ENCODE results near the gene C2orf49. TPM values are rescaled to one million over a fixed set of nuclear protein-coding genes. Genes with fewer than 3 reads are reported as not detected.

C2orf49 gene
- total RNA-seq, 1 donor from 2014 or later, result 10.7 TPM

DNA sequence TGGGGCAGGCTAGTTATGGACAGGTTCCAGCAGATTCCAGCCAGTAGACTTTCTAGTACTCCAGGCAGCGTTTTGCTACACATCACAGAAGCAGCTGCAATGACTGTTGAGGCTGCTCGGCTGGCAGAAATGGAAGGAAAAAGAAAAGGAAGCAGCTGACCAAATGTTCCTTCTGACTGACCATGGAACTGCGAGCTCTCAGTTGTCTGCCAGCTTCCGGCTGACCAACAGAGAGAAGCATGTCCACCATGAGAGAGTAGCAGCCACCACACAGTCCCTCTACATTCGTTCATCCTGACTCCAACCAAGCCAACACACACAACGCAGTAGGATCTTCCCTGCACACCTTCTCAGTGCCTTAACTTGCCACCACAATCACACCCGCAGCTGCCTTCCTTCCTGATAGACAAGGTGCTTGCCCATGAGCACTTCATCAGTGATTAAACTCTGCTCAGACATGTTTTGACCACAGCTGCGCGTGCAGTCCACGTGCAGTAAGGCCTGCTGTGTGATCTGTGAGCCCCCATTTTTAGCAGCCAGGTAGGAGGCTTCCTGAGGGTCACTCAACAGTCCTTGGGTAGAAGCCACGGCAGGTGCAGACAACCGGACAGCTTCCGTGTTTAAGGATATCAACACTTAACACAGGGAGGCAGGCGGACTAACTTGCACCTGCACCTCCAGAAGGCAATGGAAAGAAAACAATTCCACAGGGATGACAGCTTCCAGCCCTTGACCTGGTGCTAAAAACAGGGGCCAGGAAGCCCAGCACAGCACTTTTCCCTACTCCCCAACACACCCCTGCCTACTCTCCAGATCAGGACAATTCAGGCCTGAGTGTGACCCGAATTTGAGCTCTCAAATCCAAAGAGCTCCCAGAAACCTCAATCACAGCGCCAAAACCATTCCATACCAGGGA, 8.8 kb upstream of the C2orf49 start:
- peak overlapping the region; percentile 41 for H3K27ac Mint-ChIP-seq (ENCODE audit: unreplicated experiment)
- H3K36me3 Mint-ChIP-seq (ENCODE audit: unreplicated experiment), result no peaks in the 10 kb centered on the region
- peaks cover 5% of the 10 kb centered on the region for H3K4me1 Mint-ChIP-seq (ENCODE audit: low read depth, unreplicated experiment)
- peaks cover 1% of the 10 kb centered on the region for H3K27me3 Mint-ChIP-seq (ENCODE audit: unreplicated experiment)
- H3K9me3 Mint-ChIP-seq (ENCODE audit: unreplicated experiment), result peaks cover 2% of the 10 kb centered on the region
- no peak for DNase-seq
- peak overlapping the region; percentile 92 for H3K4me3 Mint-ChIP-seq (ENCODE audit: unreplicated experiment)
- TF ChIP-seq, protein P1, sequence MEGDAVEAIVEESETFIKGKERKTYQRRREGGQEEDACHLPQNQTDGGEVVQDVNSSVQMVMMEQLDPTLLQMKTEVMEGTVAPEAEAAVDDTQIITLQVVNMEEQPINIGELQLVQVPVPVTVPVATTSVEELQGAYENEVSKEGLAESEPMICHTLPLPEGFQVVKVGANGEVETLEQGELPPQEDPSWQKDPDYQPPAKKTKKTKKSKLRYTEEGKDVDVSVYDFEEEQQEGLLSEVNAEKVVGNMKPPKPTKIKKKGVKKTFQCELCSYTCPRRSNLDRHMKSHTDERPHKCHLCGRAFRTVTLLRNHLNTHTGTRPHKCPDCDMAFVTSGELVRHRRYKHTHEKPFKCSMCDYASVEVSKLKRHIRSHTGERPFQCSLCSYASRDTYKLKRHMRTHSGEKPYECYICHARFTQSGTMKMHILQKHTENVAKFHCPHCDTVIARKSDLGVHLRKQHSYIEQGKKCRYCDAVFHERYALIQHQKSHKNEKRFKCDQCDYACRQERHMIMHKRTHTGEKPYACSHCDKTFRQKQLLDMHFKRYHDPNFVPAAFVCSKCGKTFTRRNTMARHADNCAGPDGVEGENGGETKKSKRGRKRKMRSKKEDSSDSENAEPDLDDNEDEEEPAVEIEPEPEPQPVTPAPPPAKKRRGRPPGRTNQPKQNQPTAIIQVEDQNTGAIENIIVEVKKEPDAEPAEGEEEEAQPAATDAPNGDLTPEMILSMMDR (IDR thresholded peaks at IDR 0.05; ENCODE audit: partially characterized antibody, unreplicated experiment), result no peak

DNA sequence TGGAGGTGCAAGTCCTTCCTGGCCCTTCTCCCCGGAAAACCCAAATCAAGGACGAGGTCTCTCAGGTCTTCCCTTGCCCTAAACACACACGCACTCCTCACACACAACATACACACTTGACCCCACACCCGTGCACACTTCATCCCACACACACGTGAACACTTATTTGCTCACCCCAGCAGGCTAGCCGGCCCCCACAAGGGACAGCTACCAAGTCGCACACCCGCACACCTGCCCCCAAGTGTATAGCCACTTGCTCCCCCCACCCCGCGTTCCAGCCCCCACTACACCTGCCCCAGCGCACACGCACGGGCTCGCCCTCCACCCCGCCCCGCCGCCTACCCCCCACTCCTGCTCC, 8.2 kb upstream of the C2orf49 start:
- no peak for DNase-seq
- TF ChIP-seq, protein P1 (IDR thresholded peaks at IDR 0.05; ENCODE audit: partially characterized antibody, unreplicated experiment), result no peak
- Mint-ChIP-seq H3K4me1 (ENCODE audit: low read depth, unreplicated experiment) (peaks cover 5% of the 10 kb centered on the region), H3K27ac (ENCODE audit: unreplicated experiment) (peak overlapping the region; percentile 41), H3K36me3 (ENCODE audit: unreplicated experiment) (no peaks in the 10 kb centered on the region), H3K4me3 (ENCODE audit: unreplicated experiment) (peak overlapping the region; percentile 92), H3K9me3 (ENCODE audit: unreplicated experiment) (peaks cover 2% of the 10 kb centered on the region), H3K27me3 (ENCODE audit: unreplicated experiment) (peaks cover 1% of the 10 kb centered on the region)

GRCh38 chr2:105329561-105330495, 7.5 kb upstream of the C2orf49 start, which contains the start of gene TGFBRAP1:
TSS of gene TGFBRAP1 (minus strand) at chr2:105329735. CDS start at chr2:105308301, 21,434 bp downstream.
- peak within 1 kb of the TSS; percentile 92 for H3K4me3 Mint-ChIP-seq (ENCODE audit: unreplicated experiment)
- H3K27ac Mint-ChIP-seq (ENCODE audit: unreplicated experiment), result peak within 1 kb of the TSS; percentile 41
- peaks cover 2% of the 10 kb centered on the region for H3K9me3 Mint-ChIP-seq (ENCODE audit: unreplicated experiment)
- H3K27me3 Mint-ChIP-seq (ENCODE audit: unreplicated experiment), result peaks cover 1% of the 10 kb centered on the region
- TF ChIP-seq, protein P1 (IDR thresholded peaks at IDR 0.05; ENCODE audit: partially characterized antibody, unreplicated experiment), result no peak
- peaks cover 5% of the 10 kb centered on the region for H3K4me1 Mint-ChIP-seq (ENCODE audit: low read depth, unreplicated experiment)
- DNase-seq, result peak; percentile 69
- no peaks in the 10 kb centered on the region for H3K36me3 Mint-ChIP-seq (ENCODE audit: unreplicated experiment)

DNA sequence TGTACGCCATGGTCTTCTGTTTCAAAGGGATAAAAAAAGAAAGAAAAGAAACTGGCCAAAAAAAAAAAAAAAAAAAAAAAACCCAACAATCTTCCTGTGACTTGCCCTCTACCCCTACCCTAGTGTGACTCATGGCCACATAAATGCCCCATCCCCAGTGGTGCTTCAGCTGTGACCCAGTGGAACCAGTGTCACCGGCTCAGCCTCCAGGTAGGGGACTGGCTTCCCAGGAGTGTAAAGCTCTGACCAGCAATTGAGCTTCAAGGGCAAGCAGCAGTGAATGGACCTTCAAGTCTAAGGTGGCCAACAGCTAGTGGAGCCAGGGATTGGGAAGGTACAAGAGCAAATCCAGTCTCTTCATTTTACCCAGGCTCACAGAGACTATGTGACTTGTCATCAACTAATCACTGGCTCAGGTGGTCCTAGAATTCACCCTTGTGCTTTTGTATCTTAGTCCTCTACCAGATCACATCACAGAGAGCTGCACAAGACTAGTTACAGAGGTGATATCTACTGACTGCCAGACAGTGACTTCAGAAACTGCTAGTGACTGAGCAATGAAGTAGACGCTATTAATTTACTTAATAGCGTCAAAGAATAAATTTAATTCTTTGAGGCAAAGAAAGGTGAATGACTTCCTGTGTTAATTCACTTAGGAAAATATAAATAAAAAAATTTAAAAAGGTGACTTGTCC, 6.5 kb upstream of the C2orf49 start:
- no peaks in the 10 kb centered on the region for H3K36me3 Mint-ChIP-seq (ENCODE audit: unreplicated experiment)
- TF ChIP-seq, protein P1 (IDR thresholded peaks at IDR 0.05; ENCODE audit: partially characterized antibody, unreplicated experiment), result no peak
- H3K27me3 Mint-ChIP-seq (ENCODE audit: unreplicated experiment), result peaks cover 1% of the 10 kb centered on the region
- H3K4me1 Mint-ChIP-seq (ENCODE audit: low read depth, unreplicated experiment), result peaks cover 5% of the 10 kb centered on the region
- H3K27ac Mint-ChIP-seq (ENCODE audit: unreplicated experiment), result no peak overlapping the region
- peak overlapping the region; percentile 78 for H3K4me3 Mint-ChIP-seq (ENCODE audit: unreplicated experiment)
- no peak for DNase-seq
- peaks cover 2% of the 10 kb centered on the region for H3K9me3 Mint-ChIP-seq (ENCODE audit: unreplicated experiment)
